ENCODE data around the gene GRIA1.
"Not testable (repeated sequence)": the region's sequence is repeated elsewhere in the genome, so short reads cannot be mapped to it uniquely, and the experiment has no call there.

GRIA1 gene

DNA sequence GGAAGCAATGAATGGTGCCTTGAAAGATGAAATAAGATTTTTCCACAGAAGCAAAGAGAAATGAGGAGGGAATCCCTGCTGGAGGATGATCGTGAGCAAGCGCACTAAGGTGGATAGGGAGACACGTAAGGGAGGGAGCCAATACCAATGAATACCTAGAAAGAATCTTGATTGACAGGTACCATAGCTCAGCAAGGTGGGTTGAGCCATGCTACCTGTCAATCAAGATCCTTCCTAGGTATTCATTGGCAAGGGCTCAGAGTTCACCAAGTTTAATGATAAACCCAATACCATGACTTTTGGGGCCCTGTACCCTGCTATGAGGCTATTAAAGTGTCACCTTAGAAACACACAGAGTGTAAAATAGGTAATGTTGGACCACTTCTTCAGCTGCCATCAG is 226.8 kb downstream of the GRIA1 start:
- DNase-seq (ENCODE audit: low spot score), result no peak

- DNase-seq (ENCODE audit: low spot score), result no peak
Observed at GRCh38 chr5:153718713-153719112, 228.2 kb downstream of the GRIA1 start.

GRCh38 chr5:153719324-153719723 is 228.9 kb downstream of the GRIA1 start:
- no peak for DNase-seq (ENCODE audit: low spot score)

GRCh38 chr5:153723022-153723610 is 232.6 kb downstream of the GRIA1 start:
- not testable (repeated sequence) for DNase-seq (ENCODE audit: low spot score)

DNA sequence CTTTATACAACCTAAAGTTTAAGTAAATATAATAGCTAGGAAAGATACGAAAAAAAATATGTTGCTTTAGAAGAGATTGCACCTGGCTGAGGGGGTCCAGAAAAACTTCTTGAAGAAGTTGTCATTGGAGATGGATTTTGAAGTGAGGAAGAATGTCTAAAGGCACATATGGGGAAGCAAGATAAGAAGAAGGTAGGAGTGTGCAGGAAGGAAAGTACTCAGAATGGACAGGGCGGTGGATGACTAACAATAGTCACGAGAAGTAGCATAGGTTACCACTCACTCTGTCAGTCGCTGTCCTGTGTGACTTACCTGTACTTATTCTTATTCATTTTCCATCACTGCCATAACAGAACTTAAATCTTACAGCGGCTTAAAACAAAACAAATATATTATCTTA is 251.6 kb downstream of the GRIA1 start:
- DNase-seq (ENCODE audit: low spot score), result no peak

GRCh38 chr5:153744751-153745150 is 254.3 kb downstream of the GRIA1 start:
- DNase-seq (ENCODE audit: low spot score), result no peak

DNA sequence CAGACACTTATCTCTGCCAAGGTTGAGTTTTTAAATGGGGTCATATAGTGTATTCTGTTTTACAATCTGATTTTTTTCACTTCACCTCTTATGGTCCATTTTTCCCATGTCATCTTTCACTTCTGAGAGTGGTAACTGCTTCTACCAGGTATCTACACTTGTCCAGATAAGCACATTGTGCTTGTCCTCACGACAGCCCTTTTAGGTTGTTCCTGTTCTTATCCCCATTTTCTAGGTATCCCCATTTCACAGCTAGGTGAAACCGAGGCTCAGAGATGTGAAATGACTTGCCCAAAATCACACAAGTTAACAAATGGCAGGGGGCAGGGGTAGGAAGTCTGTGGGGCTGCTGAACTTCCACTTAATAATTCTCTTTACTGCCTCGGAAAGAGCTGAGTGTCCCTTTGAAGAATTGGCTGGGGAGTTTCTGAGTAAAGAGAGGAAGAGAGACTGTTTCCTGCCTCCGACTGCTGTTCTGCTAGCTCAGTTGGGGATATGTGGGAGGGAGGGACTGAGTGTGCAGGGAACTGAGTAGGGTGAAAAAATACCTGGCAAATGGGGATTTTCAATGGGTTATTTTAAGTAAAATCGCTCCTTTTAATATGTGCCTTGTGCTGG is 255.4 kb downstream of the GRIA1 start:
- DNase-seq (ENCODE audit: low spot score), result no peak

- DNase-seq (ENCODE audit: low spot score), result no peak
Observed at GRCh38 chr5:153746440-153746839, 256.0 kb downstream of the GRIA1 start.

- DNase-seq (ENCODE audit: low spot score), result no peak
Observed at GRCh38 chr5:153748823-153749222, 258.4 kb downstream of the GRIA1 start.

GRCh38 chr5:153749960-153750359 is 259.5 kb downstream of the GRIA1 start:
- peak; percentile 35 for DNase-seq (ENCODE audit: low spot score)

DNA sequence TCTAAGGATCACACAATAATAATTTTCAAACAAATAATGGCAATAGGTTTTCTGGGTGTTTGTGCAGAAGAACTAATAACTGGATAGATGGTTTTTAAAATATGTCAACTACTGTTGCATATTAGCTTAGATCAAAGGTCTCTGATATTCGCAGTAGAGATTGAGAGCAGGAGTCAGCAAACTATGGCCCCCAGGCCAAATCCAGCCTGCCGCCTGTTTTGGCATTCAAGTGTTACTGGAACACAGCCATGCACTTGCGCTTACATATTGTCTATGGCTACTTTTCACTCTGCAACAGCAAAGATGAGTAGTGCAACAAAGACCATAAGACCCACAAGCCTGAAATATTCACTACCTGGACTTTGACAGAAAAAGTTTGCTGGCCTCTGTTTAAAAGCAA is 260.8 kb downstream of the GRIA1 start:
- DNase-seq (ENCODE audit: low spot score), result no peak

DNA sequence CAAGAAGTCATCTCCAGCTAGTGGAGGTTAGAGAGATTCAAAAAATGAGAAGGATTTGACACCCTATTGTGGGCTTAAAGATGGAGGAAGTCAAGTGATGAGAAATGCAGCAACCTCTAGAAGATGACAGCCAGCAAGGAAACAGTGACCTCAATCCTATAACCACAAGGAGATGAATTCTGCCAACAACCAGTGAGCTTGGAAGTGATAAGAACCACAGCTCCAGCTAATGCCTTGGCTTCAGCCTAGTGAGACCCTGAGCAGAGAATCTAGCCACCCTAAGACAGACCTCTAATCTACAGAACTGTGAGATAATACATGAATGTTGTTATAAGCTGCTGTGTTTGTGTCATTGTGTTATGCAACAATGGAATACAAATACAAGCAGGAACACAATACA is 262.4 kb downstream of the GRIA1 start:
- DNase-seq (ENCODE audit: low spot score), result no peak

DNA sequence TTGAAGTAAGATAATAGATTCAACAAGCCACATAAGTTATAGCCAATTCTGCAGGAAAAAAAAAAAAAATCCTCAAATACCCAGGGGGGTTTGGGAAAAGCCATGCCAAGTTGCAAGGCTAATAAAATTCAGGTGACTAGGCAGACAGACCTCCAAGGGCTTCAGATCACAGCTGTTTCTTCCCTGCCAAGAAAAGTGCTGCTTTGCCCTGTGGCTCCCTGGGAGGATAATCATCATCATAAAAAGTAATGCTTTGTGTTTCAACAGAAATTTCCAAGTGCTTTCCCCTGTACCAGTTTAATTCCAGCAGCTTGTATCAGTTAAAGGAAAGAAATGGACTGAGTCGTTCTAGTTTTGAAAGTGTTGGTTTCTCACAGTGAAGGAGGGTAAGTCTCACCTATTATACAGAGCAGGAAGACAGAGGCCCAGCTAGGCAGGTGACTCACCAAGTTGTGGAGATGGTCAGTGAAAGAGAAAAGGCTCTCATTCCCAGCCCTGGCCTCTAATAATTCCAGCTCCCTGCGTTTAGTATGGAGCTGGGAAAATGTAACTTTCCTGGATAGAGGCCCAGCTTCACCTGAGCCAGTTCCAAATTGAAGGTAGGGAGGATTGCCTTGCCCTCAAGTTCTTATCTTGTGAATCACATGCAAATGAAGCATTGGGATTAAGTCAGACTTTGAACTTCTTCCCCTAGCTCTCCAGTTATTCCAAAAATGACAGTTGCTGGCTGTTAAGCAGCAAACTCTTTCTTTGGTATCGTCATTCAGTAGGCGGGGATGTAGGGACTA is 263.4 kb downstream of the GRIA1 start:
- DNase-seq (ENCODE audit: low spot score), result no peak

DNA sequence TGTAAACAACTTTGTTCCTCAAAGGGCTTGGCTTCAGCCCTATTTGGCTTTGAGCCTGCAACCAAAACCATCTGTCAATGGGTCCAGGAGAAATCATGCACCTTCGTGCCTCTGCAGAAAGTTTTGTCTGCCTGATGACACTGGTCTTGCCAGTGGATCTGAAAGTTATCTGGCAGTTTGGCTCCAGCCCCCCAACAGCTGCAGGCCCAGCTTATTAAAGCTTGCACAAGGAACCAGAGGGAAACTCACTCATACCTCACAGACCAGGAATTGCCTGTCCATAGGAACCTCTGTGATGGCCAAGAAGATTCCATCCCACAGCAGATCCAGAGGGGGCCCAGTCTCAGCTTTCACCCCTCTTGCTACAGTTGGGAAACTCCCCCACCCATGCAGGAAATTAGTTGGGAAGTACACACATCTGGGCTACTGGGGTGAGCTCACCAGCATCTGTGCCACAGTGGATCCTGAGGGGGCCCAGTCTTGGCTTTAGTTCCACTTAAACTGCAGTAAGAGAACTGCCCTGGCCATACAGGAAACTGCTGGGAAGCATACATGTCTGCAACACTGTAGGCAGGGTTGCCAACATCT is 265.5 kb downstream of the GRIA1 start:
- no peak for DNase-seq (ENCODE audit: low spot score)

DNA sequence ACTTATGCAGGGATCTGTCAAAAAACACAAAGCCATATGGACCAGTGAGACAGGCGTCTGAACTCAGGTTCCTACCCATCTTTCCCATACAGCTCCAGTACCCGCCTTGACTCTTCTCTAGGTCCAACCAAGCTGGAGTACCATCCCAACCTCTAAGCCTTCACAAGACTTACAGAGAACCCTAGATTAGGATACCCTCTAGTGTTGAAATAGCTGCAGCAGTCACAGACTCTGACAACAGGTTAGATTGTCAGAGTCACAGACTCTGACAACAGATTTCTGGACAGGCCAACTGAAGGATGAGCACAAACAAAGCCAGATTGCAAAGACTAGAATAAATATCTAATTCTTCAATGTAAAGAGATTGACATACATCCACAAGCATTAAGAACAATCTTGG is 266.1 kb downstream of the GRIA1 start:
- DNase-seq (ENCODE audit: low spot score), result no peak

GRCh38 chr5:153765987-153766386 is 275.5 kb downstream of the GRIA1 start:
- peak; percentile 43 for DNase-seq (ENCODE audit: low spot score)

DNA sequence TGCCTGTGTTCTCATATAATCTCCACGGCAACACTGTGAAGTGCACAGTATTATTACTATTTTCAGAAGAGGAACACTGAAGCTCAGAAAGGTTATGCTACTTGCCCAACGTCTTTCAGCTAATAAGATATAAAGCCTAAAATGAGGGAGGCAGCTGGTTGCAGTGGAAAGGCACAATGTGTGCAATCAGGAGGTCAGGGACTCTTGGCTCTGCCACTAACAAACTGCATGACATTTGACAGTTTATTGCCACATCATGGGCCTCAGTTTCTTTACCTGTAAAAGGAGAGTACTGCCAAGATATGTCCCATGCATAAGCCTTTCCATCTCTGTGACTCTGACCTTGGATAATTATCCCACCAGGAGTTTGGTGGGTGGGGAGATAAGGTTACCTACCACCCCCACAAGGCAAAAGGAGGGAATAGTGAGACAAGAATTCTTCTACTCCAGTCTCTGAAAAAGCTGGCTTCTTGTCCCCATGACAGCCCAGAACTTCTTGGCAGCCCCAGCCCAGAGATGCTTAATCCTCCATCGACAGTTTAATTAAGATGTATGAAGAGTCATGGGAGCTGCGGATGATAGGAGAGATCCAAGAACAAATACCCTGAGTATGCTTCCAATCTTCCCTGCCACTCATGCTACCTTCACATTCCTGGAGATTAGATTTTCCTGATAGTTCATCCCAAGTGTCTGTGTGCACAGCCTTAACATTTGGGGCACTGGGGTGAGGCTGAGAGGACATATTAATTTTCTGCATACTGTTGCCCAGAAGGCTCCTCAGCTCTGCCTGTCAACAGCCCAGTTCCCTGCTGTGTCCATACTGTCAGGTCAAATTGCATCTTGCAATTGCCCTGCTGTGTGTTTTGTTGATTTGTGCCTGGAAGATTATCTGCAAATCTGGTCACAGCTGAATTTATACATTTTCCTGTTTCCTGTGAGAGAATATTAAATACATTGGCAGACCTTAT is 277.0 kb downstream of the GRIA1 start:
- no peak for DNase-seq (ENCODE audit: low spot score)

- DNase-seq (ENCODE audit: low spot score), result no peak
Observed at GRCh38 chr5:153770066-153770465, 279.6 kb downstream of the GRIA1 start.

DNA sequence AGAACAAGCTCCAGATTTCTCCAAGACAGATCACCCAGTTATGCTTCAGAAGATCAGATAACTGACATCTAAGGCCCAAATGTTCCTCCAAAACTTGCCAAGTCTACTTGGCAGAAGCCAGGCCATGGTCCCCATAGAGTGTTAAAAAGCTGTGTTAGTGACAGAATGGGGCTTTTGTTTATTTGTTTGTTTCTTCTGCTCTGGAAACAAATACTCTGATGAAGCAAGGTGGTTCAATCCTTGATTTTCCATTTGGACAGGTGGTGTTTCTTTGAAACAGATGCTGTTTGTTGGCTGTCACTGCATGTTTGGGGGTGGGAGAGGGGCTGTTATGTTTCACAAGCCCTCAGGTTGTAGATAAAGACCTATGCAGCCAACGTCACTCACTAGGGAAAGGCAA is 284.2 kb downstream of the GRIA1 start:
- no peak for DNase-seq (ENCODE audit: low spot score)

GRCh38 chr5:153775923-153776322 is 285.5 kb downstream of the GRIA1 start:
- DNase-seq (ENCODE audit: low spot score), result no peak

Measured in SK-N-DZ (cell line).